ENCODE results near the gene KRT13.
A peak's percentile ranks its signal among the peaks of the same experiment; 100 is the strongest.

KRT13 gene

DNA sequence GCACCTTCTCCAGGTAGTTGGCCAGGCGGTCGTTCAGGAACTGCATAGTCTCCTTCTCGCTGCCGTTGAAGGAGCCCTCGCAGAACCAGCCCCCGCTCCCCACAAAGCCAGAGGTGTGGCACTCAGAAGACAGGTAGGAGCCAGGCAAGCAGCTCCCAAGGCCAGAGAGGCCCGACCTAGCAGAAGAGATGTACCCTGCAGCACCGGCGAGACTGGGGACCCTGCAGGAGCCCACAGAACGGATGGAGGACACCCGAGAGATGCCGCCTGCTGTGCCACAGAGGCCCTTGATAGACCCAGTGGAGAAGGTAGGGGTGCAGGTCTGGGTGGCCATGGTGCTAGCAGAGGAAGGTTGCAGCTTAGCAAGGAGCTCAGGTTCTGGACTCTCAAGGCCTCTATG lies 15.9 kb downstream of the KRT13 start, which contains the start of gene KRT36:
KRT36 (minus strand) TSS at position 380 of the 400 bp plus-strand sequence; CDS start at position 334, 46 bp downstream.
- no peak for DNase-seq (ENCODE audit: low spot score in 2 of 2)
- peaks cover 15% of the 10 kb centered on the region for H3K27me3 ChIP-seq (ENCODE audit: low read depth)
- H3K4me1 ChIP-seq, result no peaks in the 10 kb centered on the region
- H3K9me3 ChIP-seq, result no peaks in the 10 kb centered on the region
- in situ Hi-C loops (cut with MboI; ENCODE audit: low sequenced_read_pairs), result no loop called here
- H3K36me3 ChIP-seq (replicated peaks), result no peaks in the 10 kb centered on the region
- H3K4me3 ChIP-seq, result no peak within 1 kb of the TSS

DNA sequence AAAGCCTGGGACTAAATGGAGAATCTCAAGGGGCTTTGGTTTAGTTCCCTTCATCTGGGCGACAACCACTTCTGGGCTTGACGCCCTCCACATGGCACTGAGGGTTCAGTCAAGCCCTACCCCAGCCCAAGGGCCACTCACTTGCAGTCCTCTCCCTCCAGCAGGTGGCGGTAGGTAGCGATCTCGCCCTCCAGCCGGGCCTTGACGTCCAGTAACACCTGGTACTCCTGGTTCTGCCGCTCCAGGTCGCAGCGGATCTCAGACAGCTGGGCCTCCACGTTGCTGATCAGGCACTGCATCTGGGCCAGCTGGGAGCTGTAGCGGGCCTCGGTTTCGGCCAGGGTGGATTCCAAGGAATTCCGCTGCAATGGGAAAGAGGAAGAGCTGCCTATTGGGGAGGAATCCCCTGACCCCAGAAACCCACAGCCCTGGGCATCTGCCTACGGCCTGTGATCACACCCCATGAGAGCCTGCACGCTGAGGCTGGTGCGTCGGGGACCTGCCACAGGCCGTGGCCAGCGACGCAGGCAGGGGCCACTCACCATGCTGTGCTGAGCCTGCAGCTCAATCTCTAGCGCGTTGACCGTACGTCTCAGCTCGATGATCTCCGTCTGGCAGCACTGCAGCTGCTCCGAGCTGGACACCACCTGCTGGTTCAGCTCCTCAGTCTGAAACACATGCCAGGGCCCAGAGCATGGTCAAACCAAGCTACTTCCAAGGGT lies 18.4 kb downstream of the KRT13 start:
- in situ Hi-C loops (cut with MboI; ENCODE audit: low sequenced_read_pairs), result no loop called here
- no peaks in the 10 kb centered on the region for H3K9me3 ChIP-seq
- peak; percentile 3 to 76 for DNase-seq (ENCODE audit: low spot score in 2 of 2)

DNA sequence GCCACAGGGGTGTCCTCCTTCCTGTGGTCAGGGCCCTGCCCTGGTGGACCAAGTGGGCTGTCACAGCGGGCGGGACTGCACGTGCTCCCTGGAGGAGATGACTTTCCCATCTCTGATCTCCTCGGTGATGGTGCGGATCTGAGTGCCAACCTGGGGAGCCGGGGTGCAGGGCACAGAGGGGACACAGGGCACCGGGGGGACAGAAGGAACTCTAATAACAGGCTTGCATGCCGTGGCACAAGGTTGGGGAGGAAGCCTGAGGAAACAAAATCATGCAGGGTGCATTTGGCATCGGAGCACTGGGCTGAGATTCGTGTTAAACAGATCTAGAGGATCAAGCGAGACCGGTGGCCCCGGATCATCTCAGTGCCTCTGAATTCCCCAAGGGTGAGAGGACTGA lies 19.1 kb downstream of the KRT13 start:
- H3K4me1 ChIP-seq, result no peaks in the 10 kb centered on the region
- no peaks in the 10 kb centered on the region for H3K9me3 ChIP-seq
- in situ Hi-C loops (cut with MboI; ENCODE audit: low sequenced_read_pairs), result no loop called here
- H3K27me3 ChIP-seq (ENCODE audit: low read depth), result peaks cover 16% of the 10 kb centered on the region
- no peaks in the 10 kb centered on the region for H3K36me3 ChIP-seq (replicated peaks)
- H3K4me3 ChIP-seq, result no peak overlapping the region
- DNase-seq (ENCODE audit: low spot score in 2 of 2), result no peak

More for the DNA sequence above, 18.4 kb downstream of the KRT13 start:
- H3K36me3 ChIP-seq (replicated peaks), result no peaks in the 10 kb centered on the region
- no peaks in the 10 kb centered on the region for H3K4me1 ChIP-seq
- peaks cover 18% of the 10 kb centered on the region for H3K27me3 ChIP-seq (ENCODE audit: low read depth)
- H3K4me3 ChIP-seq, result no peak overlapping the region

DNA sequence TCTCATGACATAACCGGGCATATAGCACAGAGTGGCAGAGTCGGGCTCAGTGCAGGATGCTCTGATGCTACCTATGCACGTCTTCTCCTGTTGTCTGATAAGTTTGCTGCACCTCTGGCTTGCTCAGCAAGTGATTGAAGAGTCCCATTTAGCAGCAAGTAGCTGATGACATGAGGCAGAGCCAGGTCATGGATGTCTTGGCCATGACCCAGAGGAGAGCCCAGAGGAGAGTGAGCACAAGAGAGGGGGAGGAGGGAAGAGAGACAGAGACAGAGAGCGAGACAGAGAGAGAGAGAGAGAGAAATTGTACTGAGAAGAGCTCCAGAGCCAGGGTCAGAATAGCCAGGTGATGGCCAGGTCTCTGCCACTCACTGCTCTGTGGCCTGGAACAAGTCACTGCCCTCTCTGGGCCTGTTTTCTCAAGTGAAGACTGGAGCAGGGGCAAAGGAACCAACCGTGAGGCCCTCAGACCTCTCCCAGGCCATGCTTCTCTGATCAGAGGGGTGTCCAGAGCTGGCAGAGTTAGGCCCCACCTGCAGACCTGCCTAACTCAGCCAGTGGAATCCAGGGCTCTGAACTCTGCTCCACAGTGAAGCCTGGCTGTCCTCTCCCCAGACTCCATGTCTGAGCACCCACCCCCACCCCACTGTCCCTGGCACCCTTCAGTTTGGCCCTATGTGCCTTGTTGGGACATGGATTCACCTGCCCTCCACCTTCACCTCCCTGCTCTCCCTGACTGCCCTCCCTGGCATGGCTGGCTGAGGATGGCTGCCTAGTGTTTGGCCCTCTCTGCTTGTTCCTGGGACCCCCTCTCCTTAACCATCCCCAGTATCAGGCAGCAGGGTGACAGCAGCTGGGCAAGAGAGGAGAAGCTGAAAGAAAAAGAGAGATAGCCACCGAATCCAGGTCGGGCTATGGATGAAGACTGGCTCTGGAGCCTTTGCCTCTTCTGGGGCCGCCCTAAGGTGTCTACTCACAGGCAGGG lies 20.2 kb downstream of the KRT13 start:
- in situ Hi-C loops (cut with MboI; ENCODE audit: low sequenced_read_pairs), result no loop called here
- no peaks in the 10 kb centered on the region for H3K4me1 ChIP-seq
- no peaks in the 10 kb centered on the region for H3K36me3 ChIP-seq (replicated peaks)
- H3K4me3 ChIP-seq, result no peak overlapping the region
- no peaks in the 10 kb centered on the region for H3K9me3 ChIP-seq
- DNase-seq (ENCODE audit: low spot score in 2 of 2), result no peak
- H3K27me3 ChIP-seq (ENCODE audit: low read depth), result peaks cover 7% of the 10 kb centered on the region; the same call in 1 of the 2 replicates

DNA sequence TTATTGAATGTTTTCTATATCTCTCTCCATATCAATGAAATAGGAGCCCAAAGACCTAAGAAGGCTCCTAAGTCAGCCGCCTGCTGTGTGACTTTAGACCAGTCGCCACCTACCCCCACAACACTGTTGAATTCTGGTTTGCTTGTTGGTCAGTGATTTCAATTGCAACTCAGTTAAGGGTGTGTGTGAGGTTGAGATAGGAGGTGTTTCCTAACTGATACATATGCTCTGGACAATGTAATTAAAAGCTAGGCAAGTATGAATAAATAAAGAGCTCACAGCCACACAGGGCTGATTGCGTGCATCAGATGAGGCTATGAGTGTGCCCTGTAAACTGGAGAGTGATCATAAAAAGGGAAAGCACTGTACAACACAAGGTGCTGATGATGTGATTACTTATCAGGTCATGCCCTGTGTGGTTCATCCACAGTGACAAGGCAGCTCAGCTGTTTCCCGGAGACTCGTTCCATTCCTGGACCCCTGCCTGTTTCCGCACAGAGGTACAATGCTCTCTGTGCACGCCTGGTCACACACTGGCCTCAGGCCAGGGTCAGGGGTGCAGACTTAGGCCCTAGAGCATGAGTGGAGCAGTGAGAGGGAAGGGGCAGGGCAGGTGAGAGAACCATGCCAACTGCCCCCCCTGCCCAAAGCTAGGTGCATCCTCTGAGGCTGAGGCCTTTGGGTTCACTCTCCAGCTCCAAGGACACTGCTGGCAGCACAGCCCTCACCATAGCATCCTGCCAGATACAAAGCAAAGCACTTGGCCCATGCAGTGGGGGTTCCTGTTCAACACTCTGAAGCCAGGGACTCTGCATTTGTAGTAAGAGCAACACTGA lies 21.2 kb downstream of the KRT13 start:
- H3K27me3 ChIP-seq (ENCODE audit: low read depth), result 0 out of 2 replicates have a peak, but pooled peaks cover 5% of the 10 kb centered on the region
- H3K9me3 ChIP-seq, result no peaks in the 10 kb centered on the region
- H3K4me3 ChIP-seq, result no peak overlapping the region
- no peak for DNase-seq (ENCODE audit: low spot score in 2 of 2)
- H3K36me3 ChIP-seq (replicated peaks), result no peaks in the 10 kb centered on the region
- H3K4me1 ChIP-seq, result no peaks in the 10 kb centered on the region
- in situ Hi-C loops (cut with MboI; ENCODE audit: low sequenced_read_pairs), result no loop called here

DNA sequence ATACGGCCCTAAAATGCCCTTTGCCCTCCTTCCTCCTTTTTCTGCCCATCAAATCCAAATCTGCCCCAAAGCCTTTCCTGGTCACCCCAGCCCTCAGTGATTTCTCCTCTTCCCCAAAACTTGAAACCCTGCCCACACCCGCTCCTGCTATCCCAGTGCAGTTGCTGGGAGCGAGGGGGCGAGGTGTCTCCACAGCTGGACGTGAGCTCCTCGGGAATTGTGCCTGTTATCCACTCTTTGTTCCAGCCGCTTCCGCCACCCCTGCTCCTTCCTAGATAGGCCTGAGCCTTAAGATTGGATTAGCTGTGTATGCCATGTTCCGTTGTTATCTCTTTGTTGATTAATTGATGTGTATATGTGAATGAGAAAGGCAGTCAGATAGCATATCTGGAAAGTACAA lies 21.9 kb downstream of the KRT13 start:
- in situ Hi-C loops (cut with MboI; ENCODE audit: low sequenced_read_pairs), result no loop called here
- no peak overlapping the region for H3K4me3 ChIP-seq
- H3K36me3 ChIP-seq (replicated peaks), result no peaks in the 10 kb centered on the region

DNA sequence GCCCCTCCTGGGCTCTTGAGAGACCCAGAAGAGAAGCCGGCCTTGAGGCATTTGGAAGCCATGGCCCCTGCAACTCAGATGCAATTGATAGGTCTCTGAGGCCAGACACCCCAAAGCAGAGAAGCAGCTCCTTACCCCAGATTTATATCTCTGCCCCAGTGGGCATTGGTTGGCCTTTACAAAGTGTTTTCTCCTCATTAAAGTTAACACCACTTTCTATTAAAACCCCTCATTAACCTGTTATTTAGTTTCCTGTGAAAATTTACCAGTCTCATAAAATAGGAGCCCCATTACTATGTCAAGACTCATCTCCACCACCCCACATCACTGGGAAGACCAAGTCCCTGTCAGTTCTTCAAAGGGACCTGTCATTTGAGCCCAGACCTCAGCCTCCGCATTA lies 24.4 kb downstream of the KRT13 start, which contains the start of gene KRT35:
KRT35 (minus strand) TSS at position 116 of the 400 bp plus-strand sequence; CDS start at position 62, 54 bp downstream.
- no peaks in the 10 kb centered on the region for H3K36me3 ChIP-seq (replicated peaks)
- in situ Hi-C loops (cut with MboI; ENCODE audit: low sequenced_read_pairs), result no loop called here
- H3K4me3 ChIP-seq, result no peak within 1 kb of the TSS
- 0 out of 2 replicates have a peak, but pooled peaks cover 2% of the 10 kb centered on the region for H3K27me3 ChIP-seq (ENCODE audit: low read depth)
- no peaks in the 10 kb centered on the region for H3K4me1 ChIP-seq
- H3K9me3 ChIP-seq, result no peaks in the 10 kb centered on the region
- DNase-seq (ENCODE audit: low spot score in 2 of 2), result no peak

More for the DNA sequence above, 21.9 kb downstream of the KRT13 start:
- Histone ChIP-seq H3K9me3 (no peaks in the 10 kb centered on the region), H3K27me3 (ENCODE audit: low read depth) (0 out of 2 replicates have a peak, but pooled peaks cover 2% of the 10 kb centered on the region), H3K4me1 (no peaks in the 10 kb centered on the region)
- no peak for DNase-seq (ENCODE audit: low spot score in 2 of 2)

DNA sequence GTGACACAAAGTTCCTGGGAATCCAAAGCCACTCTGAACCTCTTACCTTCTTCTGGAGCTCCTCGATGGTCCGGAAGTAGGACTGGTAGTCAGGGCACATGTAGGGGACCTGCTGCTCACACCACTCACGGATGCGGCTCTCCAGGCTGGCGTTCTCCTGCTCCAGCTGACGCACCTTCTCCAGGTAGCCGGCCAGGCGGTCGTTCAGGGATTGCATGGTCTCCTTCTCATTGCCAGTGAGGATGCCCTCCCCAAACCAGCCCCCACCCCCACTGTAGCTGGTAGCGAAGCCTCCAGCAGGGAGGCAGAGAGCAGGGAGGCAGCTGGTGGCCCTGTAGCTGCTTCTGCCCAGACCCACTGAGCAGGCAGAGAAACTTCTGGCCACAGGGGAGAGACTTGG lies 24.8 kb downstream of the KRT13 start:
- no peaks in the 10 kb centered on the region for H3K9me3 ChIP-seq
- no peaks in the 10 kb centered on the region for H3K4me1 ChIP-seq
- in situ Hi-C loops (cut with MboI; ENCODE audit: low sequenced_read_pairs), result no loop called here
- H3K36me3 ChIP-seq (replicated peaks), result no peaks in the 10 kb centered on the region
- H3K27me3 ChIP-seq (ENCODE audit: low read depth), result 0 out of 2 replicates have a peak, but pooled peaks cover 2% of the 10 kb centered on the region
- no peak for DNase-seq (ENCODE audit: low spot score in 2 of 2)
- H3K4me3 ChIP-seq, result no peak overlapping the region

DNA sequence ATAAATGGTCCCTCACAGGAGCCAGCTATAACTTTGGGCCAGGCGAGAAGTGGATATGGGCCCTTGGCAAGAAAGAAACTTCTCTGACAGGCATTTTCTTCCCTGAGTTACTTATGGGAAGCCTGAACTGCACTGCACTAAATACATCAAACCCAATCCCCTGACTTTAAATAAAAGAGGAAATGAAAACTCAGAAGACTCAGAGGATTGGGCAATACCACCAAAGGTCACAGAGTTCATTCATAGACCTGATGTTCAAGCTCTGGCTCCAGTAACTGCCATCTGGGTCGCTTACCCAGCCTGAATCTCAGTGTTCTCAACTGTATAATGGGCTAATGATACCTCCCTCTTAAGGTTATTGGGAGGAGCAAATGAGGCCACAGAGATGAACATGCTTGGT lies 25.3 kb downstream of the KRT13 start:
- no peak for DNase-seq (ENCODE audit: low spot score in 2 of 2)
- no peaks in the 10 kb centered on the region for H3K4me1 ChIP-seq
- no peaks in the 10 kb centered on the region for H3K9me3 ChIP-seq
- no peak overlapping the region for H3K4me3 ChIP-seq
- no peaks in the 10 kb centered on the region for H3K36me3 ChIP-seq (replicated peaks)
- in situ Hi-C loops (cut with MboI; ENCODE audit: low sequenced_read_pairs), result no loop called here
- H3K27me3 ChIP-seq (ENCODE audit: low read depth), result 0 out of 2 replicates have a peak, but pooled peaks cover 2% of the 10 kb centered on the region

DNA sequence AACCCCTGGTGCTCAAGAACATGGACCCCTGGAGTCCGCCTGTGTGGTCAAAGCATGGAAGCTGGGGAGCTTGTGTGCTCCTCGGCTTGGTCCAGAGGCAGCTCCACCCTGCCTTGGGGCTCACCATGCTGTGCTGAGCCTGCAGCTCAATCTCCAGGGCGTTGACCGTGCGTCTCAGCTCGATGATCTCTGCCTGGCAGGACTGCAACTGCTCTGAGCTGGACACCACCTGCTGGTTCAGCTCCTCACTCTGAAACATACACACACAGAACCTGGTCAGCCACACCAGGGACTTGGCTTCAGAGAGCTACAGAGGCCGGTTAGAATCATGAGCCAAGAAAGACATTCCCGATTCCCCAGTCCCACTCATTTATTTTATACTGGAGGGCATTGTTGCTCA lies 27.2 kb downstream of the KRT13 start:
- H3K27me3 ChIP-seq (ENCODE audit: low read depth), result peaks cover 8% of the 10 kb centered on the region
- no peaks in the 10 kb centered on the region for H3K36me3 ChIP-seq (replicated peaks)
- in situ Hi-C loops (cut with MboI; ENCODE audit: low sequenced_read_pairs), result no loop called here
- H3K4me1 ChIP-seq, result no peaks in the 10 kb centered on the region
- H3K4me3 ChIP-seq, result no peak overlapping the region
- H3K9me3 ChIP-seq, result no peaks in the 10 kb centered on the region
- DNase-seq (ENCODE audit: low spot score in 2 of 2), result no peak

DNA sequence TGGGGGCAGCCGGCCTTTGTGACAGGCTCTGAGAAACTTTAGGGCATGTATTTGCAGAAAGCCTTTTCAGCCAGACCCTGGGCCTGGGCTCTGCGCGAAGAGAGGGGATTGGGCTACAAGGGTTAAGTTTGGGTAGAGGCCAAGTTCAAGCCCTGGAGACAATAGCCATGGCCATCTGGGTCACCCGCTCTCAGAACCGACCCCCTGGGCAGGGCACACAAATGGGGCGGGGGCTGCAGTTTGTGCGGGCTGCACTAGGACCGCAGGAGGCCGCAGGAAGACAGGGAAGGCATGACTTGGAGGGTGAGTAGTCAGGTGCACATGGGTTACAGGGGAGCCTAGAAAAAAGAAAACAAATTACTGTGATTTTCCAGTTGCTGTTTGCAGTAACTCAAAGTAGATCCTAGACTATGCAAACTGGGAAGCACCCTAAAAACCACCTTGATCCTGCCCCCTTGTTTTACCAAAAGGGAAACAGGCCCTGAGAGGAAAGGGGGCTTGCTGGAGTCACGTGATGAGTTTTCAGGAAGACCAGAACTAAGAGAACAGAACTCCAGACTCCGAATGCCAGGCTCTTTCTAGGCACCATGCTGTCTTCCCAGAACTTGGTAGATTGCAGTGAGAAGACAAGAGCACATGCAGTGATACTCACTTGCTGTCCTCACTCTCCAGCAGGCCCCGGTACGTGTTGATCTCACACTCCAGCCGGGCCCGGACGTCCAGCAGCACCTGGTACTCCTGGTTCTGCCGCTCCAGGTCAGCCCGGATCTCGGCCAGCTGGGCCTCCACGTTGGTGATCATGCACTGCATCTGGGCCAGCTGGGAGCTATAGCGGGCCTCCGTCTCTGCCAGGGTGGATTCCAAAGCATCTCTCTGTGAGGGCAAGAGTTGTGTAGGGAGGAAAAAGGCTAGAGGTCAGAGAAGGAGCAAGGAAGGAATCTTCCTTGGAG lies 28.3 kb downstream of the KRT13 start:
- H3K4me3 ChIP-seq, result no peak overlapping the region
- no peaks in the 10 kb centered on the region for H3K9me3 ChIP-seq
- no peak for DNase-seq (ENCODE audit: low spot score in 2 of 2)
- H3K4me1 ChIP-seq, result no peaks in the 10 kb centered on the region
- H3K36me3 ChIP-seq (replicated peaks), result no peaks in the 10 kb centered on the region
- in situ Hi-C loops (cut with MboI; ENCODE audit: low sequenced_read_pairs), result no loop called here
- peaks cover 8% of the 10 kb centered on the region for H3K27me3 ChIP-seq (ENCODE audit: low read depth)

DNA sequence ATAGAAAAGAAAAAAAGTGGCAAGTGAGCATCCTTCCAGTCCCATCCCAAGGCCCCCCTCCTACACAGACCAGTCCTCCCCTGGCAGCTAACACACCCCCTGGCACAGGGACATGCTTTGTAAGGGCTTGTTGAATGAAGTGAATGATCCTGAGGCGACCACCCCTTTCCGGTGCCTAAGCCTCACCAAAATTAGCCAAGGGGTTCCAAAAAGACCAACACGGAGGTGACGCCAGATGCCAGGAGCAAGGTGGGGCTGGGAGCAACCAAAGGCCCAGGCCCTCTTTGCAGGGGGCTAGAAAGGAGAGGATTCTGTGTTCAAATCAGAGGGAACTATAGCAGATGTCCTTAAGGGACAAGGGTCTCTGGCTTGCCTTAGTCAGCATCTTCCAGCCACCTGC lies 30.0 kb downstream of the KRT13 start:
- no peaks in the 10 kb centered on the region for H3K4me1 ChIP-seq
- H3K9me3 ChIP-seq, result 0 out of 2 replicates have a peak, but pooled peaks cover 2% of the 10 kb centered on the region
- no peak overlapping the region for H3K4me3 ChIP-seq
- in situ Hi-C loops (cut with MboI; ENCODE audit: low sequenced_read_pairs), result no loop called here
- no peaks in the 10 kb centered on the region for H3K36me3 ChIP-seq (replicated peaks)
- peaks cover 8% of the 10 kb centered on the region for H3K27me3 ChIP-seq (ENCODE audit: low read depth)
- DNase-seq (ENCODE audit: low spot score in 2 of 2), result no peak

All from HAP-1 (cell line).